ENCODE measurements around the gene CPB1.

Gene CPB1

GRCh38 chr3:148809835-148810234, 17.8 kb upstream of the CPB1 start:
- TF ChIP-seq, protein P1, sequence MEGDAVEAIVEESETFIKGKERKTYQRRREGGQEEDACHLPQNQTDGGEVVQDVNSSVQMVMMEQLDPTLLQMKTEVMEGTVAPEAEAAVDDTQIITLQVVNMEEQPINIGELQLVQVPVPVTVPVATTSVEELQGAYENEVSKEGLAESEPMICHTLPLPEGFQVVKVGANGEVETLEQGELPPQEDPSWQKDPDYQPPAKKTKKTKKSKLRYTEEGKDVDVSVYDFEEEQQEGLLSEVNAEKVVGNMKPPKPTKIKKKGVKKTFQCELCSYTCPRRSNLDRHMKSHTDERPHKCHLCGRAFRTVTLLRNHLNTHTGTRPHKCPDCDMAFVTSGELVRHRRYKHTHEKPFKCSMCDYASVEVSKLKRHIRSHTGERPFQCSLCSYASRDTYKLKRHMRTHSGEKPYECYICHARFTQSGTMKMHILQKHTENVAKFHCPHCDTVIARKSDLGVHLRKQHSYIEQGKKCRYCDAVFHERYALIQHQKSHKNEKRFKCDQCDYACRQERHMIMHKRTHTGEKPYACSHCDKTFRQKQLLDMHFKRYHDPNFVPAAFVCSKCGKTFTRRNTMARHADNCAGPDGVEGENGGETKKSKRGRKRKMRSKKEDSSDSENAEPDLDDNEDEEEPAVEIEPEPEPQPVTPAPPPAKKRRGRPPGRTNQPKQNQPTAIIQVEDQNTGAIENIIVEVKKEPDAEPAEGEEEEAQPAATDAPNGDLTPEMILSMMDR (IDR thresholded peaks at IDR 0.05; ENCODE audit: insufficient read depth, low read length, missing control alignments), result no peak
- DNase-seq (ENCODE audit: low read depth, low spot score), result no peak
- ChIA-PET CTCF (no interaction called here), POLR2A (no interaction called here)
- H3K4me3 ChIP-seq (ENCODE audit: low read depth, low read length), result no peak overlapping the region

- CTCF ChIA-PET, result no interaction called here
- POLR2A ChIA-PET, result no interaction called here
- TF ChIP-seq, protein P1 (IDR thresholded peaks at IDR 0.05; ENCODE audit: insufficient read depth, low read length, missing control alignments), result no peak
- H3K4me3 ChIP-seq (ENCODE audit: low read depth, low read length), result no peak overlapping the region
- DNase-seq (ENCODE audit: low read depth, low spot score), result no peak
Measured at GRCh38 chr3:148815316-148816110, 12.1 kb upstream of the CPB1 start.

- TF ChIP-seq, protein P1 (IDR thresholded peaks at IDR 0.05; ENCODE audit: insufficient read depth, low read length, missing control alignments), result no peak
- POLR2A ChIA-PET, result no interaction called here
- CTCF ChIA-PET, result no interaction called here
- DNase-seq (ENCODE audit: low read depth, low spot score), result no peak
- H3K4me3 ChIP-seq (ENCODE audit: low read depth, low read length), result no peak overlapping the region
Measured at GRCh38 chr3:148816427-148816826, 11.2 kb upstream of the CPB1 start.

- no peak for DNase-seq (ENCODE audit: low read depth, low spot score)
- TF ChIP-seq, protein P1 (IDR thresholded peaks at IDR 0.05; ENCODE audit: insufficient read depth, low read length, missing control alignments), result no peak
- CTCF ChIA-PET, result interaction anchor here (1.2 kb wide), 1 partner anchor 45 kb away, joined by 3 read pairs; no protein-coding TSS in a partner anchor
- POLR2A ChIA-PET, result no interaction called here
- H3K4me3 ChIP-seq (ENCODE audit: low read depth, low read length), result no peak overlapping the region
Measured at GRCh38 chr3:148816981-148817525, 10.6 kb upstream of the CPB1 start.

GRCh38 chr3:148820361-148821245, 7.0 kb upstream of the CPB1 start:
- H3K4me3 ChIP-seq (ENCODE audit: low read depth, low read length), result no peak overlapping the region
- TF ChIP-seq, protein P1 (IDR thresholded peaks at IDR 0.05; ENCODE audit: insufficient read depth, low read length, missing control alignments), result no peak
- ChIA-PET POLR2A (no interaction called here), CTCF (interaction anchor here (0.9 to 1.3 kb wide), 3 partner anchors 8 to 17 kb away, joined by 3 read pairs; no protein-coding TSS in a partner anchor)
- DNase-seq (ENCODE audit: low read depth, low spot score), result no peak

DNA sequence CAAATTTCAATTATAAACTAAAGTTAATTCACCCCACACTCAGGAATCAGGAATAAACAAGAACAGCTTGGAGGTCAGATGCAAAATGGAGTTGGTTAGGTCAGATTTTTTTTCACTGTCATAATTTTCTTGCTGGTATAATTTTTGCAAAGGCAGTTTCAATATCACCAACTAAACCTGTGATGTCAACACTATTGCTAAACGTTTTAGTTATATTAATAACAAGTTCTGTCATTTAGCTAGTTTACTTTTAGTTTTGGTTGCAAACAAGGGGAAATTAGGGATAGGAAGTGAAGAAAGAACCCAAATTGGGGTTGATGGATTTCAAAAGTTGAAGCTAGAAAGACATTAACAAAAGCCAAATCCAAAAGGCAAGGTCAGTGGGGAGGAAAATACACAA, 4.6 kb upstream of the CPB1 start:
- CTCF ChIA-PET, result no interaction called here
- H3K4me3 ChIP-seq (ENCODE audit: low read depth, low read length), result no peak overlapping the region
- POLR2A ChIA-PET, result no interaction called here
- TF ChIP-seq, protein P1 (IDR thresholded peaks at IDR 0.05; ENCODE audit: insufficient read depth, low read length, missing control alignments), result no peak
- no peak for DNase-seq (ENCODE audit: low read depth, low spot score)
